MCF 10A (cell line): Measurements from ENCODE around the gene CCDC127. TPM values are rescaled to one million over a fixed set of nuclear protein-coding genes. Genes with fewer than 3 reads are reported as not detected.

Experiments used
- BruUV-seq: library from RNA; stranded (reverse); fragments of 400-500 nt; replicated peaks from 2 replicates; lab custom pipeline; 2021; lab: Mats Ljungman, UMichigan
- CTCF ChIA-PET: fragments of 300-600 bp; sonication (Branson Sonifier 250); formaldehyde crosslinking; extraction: SDS; loops from one replicate; lab custom pipeline; 2021; ENCODE audit warnings: antibody characterized with exemption, inconsistent platforms; lab: Yijun Ruan, JAX
- POLR2A ChIA-PET: fragments of 300-600, 350-650 bp; sonication (Branson Sonifier 250); formaldehyde crosslinking; extraction: SDS; loops from one replicate; lab custom pipeline; 2020; ENCODE audit warnings: antibody characterized with exemption, inconsistent platforms; lab: Yijun Ruan, JAX
- DNase-seq: peaks from one replicate; pipeline ENCODE4 v3.0.0-alpha.2; 2018; ENCODE audit not compliant: unreplicated experiment
- H3K27ac Mint-ChIP-seq: one replicate; pipeline ENCODE4 v1.8.0; 2022; ENCODE audit warnings: mild to moderate bottlenecking, low read depth, mixed read lengths; ENCODE audit not compliant: unreplicated experiment
- H3K27me3 Mint-ChIP-seq: one replicate; pipeline ENCODE4 v1.8.0; 2022; ENCODE audit warnings: mixed read lengths; ENCODE audit not compliant: insufficient read depth, unreplicated experiment
- H3K36me3 Mint-ChIP-seq: one replicate; pipeline ENCODE4 v1.8.0; 2022; ENCODE audit warnings: mild to moderate bottlenecking, moderate library complexity, mixed read lengths; ENCODE audit not compliant: insufficient read depth, unreplicated experiment
- H3K4me1 Mint-ChIP-seq: one replicate; pipeline ENCODE4 v1.8.0; 2022; ENCODE audit warnings: mixed read lengths; ENCODE audit not compliant: insufficient read depth, unreplicated experiment
- H3K4me3 Mint-ChIP-seq: one replicate; pipeline ENCODE4 v1.8.0; 2022; ENCODE audit warnings: mild to moderate bottlenecking, moderate library complexity, mixed read lengths; ENCODE audit not compliant: unreplicated experiment
- H3K9me3 Mint-ChIP-seq: one replicate; pipeline ENCODE4 v1.8.0; 2022; ENCODE audit warnings: mixed read lengths; ENCODE audit not compliant: unreplicated experiment
- intact Hi-C: fragments of 100-400 bp; cut with micrococcal nuclease; formaldehyde crosslinking; loops from 2 replicates; pipeline ENCODE4 v1.14.1; 2022
- total RNA-seq: library from RNA; stranded (reverse); gene quantifications from 2 replicates; pipeline ENCODE4 v1.2.3, GENCODE V29; 2022
- TF ChIP-seq, protein P1 (sequence below): fragments of 200-600 bp; IDR thresholded peaks from one replicate; pipeline ENCODE4 v1.8.0; 2022; ENCODE audit warnings: antibody characterized with exemption, mild to moderate bottlenecking; ENCODE audit not compliant: unreplicated experiment

CCDC127 gene
- total RNA-seq, 1 experiment from 2014 or later = 4.5 TPM

DNA sequence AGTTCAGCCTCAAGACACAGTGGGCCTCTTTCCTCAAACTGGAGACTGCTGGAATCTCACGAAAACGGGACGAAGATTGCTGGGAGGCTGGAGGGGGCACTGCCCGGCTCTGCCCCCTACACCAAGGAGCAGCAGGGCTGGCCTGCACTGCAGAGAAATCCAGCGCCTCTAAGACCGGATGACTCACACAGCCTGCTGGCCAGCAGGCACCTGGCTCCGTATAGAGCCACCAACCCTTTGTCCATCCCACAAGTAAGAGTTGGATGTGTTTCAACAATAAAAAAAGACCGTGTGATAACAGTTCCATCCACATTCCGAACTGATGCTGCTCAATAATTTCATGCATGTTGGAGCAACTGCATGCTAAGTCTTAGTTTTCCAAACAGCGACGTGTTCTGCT lies 11.5 kb downstream of the CCDC127 start:
- BruUV-seq = no TSS peak
- Mint-ChIP-seq H3K36me3 (peaks cover 47% of the 10 kb centered on the region), H3K9me3 (no peaks in the 10 kb centered on the region), H3K27ac (peak overlapping the region; percentile 28), H3K4me3 (no peak overlapping the region), H3K27me3 (no peaks in the 10 kb centered on the region), H3K4me1 (peaks cover 4% of the 10 kb centered on the region)
- TF ChIP-seq, protein P1, sequence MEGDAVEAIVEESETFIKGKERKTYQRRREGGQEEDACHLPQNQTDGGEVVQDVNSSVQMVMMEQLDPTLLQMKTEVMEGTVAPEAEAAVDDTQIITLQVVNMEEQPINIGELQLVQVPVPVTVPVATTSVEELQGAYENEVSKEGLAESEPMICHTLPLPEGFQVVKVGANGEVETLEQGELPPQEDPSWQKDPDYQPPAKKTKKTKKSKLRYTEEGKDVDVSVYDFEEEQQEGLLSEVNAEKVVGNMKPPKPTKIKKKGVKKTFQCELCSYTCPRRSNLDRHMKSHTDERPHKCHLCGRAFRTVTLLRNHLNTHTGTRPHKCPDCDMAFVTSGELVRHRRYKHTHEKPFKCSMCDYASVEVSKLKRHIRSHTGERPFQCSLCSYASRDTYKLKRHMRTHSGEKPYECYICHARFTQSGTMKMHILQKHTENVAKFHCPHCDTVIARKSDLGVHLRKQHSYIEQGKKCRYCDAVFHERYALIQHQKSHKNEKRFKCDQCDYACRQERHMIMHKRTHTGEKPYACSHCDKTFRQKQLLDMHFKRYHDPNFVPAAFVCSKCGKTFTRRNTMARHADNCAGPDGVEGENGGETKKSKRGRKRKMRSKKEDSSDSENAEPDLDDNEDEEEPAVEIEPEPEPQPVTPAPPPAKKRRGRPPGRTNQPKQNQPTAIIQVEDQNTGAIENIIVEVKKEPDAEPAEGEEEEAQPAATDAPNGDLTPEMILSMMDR = no peak
- intact Hi-C loops = no loop called here
- DNase-seq = no peak
- CTCF ChIA-PET = no interaction called here
- POLR2A ChIA-PET = no interaction called here

DNA sequence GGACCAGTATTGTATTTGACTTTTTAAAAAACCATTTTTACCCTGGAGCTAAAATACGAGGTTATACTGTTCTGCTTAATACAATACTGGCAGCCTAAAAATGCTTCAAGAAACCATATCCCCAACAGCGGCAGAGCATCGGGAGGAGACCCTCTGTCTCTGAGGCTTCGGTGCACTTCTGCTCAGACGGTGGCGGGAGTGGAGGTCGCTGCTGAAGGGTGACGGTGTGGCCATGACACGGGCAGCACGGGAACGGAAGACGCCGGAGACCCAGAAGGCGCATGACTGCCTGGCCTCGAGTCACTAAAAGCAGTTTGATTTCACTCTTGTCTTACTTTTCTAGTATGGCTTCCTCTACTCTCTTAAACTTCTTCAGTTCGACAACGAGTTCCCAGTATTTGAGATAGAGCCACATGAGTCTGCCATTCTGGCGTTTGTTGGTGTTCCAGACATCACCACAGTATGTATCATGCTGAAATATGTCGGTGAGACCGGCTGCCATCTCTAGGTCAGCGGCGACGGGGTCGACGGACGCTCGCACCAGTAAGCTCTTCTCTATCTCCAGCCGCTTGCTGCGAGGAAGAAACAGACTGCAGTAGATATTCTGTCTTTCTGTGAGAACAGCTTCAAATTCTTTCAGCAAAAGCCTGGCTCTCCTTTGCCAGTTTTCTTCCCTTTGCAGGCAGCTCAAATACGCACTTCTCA lies 12.8 kb downstream of the CCDC127 start:
- intact Hi-C loops = no loop called here
- POLR2A ChIA-PET = no interaction called here
- no peak overlapping the region for H3K27ac Mint-ChIP-seq

DNA sequence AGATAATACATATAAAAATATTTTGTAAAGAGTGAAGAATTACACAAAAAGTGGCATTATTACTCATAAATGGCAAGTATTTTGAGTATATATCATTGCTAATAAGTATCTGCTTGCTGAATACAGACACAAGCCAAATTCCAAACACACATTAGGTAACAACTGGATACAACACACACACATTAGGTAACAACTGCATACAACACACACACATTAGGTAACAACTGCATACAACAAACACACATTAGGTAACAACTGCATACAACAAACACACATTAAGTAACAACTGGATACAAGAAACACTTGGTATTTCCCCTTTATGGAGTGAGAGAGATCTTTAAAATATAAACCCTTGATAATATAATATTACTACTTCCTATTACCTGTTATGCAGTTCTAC lies 13.5 kb downstream of the CCDC127 start:
- no peak for DNase-seq
- Mint-ChIP-seq H3K36me3 (peaks cover 41% of the 10 kb centered on the region), H3K27me3 (no peaks in the 10 kb centered on the region), H3K4me1 (peaks cover under 1% of the 10 kb centered on the region), H3K9me3 (no peaks in the 10 kb centered on the region), H3K27ac (no peak overlapping the region), H3K4me3 (no peak overlapping the region)
- intact Hi-C loops = no loop called here
- ChIA-PET POLR2A (no interaction called here), CTCF (no interaction called here)
- no TSS peak for BruUV-seq
- TF ChIP-seq, protein P1 = no peak

More for the DNA sequence above, 12.8 kb downstream of the CCDC127 start:
- no peaks in the 10 kb centered on the region for H3K27me3 Mint-ChIP-seq
- no peak overlapping the region for H3K4me3 Mint-ChIP-seq
- TF ChIP-seq, protein P1 = no peak
- DNase-seq = no peak
- CTCF ChIA-PET = no interaction called here
- H3K36me3 Mint-ChIP-seq = peaks cover 41% of the 10 kb centered on the region
- BruUV-seq = TSS peak; percentile 69
- no peaks in the 10 kb centered on the region for H3K9me3 Mint-ChIP-seq
- H3K4me1 Mint-ChIP-seq = peaks cover 4% of the 10 kb centered on the region

DNA sequence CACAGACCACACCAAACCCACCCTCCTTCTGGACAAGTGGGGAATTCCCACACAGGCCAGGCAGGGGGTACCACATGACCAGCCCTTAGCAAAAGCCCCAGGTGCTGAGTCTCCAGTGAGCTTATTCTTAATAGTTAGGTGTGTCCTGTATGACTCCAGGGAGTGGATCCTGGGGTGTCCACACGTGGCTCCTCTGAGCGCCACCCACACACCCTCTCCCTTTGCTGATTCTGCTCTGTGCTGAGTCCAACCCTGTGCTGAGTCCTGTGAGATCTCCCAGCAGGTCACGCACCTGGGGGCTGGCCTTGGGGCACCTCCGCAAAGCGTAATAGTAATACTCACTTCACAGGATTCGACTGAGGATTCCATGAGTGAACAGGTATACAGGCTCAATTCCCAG lies 14.0 kb downstream of the CCDC127 start:
- TF ChIP-seq, protein P1 = no peak
- H3K27ac Mint-ChIP-seq = no peak overlapping the region
- BruUV-seq = no TSS peak
- H3K4me1 Mint-ChIP-seq = no peaks in the 10 kb centered on the region
- no peaks in the 10 kb centered on the region for H3K9me3 Mint-ChIP-seq
- H3K27me3 Mint-ChIP-seq = no peaks in the 10 kb centered on the region
- DNase-seq = no peak
- H3K36me3 Mint-ChIP-seq = peaks cover 41% of the 10 kb centered on the region
- ChIA-PET POLR2A (no interaction called here), CTCF (interaction anchor here (1.7 kb wide), 1 partner anchor 15 kb away, joined by 7 read pairs; no protein-coding TSS in a partner anchor)
- intact Hi-C loops = no loop called here
- H3K4me3 Mint-ChIP-seq = no peak overlapping the region
